GM19463 (cell line): Measurements from ENCODE around the gene C19orf25.
"Not testable (repeated sequence)": the region's sequence is repeated elsewhere in the genome, so short reads cannot be mapped to it uniquely, and the experiment has no call there.

Experiments
- ATAC-seq: cut with Tn5 transposase; IDR thresholded peaks from one replicate; pipeline ENCODE4 v1.9.1; 2021; ENCODE audit warnings: mild to moderate bottlenecking, moderate library complexity; ENCODE audit not compliant: unreplicated experiment

C19orf25 gene

DNA sequence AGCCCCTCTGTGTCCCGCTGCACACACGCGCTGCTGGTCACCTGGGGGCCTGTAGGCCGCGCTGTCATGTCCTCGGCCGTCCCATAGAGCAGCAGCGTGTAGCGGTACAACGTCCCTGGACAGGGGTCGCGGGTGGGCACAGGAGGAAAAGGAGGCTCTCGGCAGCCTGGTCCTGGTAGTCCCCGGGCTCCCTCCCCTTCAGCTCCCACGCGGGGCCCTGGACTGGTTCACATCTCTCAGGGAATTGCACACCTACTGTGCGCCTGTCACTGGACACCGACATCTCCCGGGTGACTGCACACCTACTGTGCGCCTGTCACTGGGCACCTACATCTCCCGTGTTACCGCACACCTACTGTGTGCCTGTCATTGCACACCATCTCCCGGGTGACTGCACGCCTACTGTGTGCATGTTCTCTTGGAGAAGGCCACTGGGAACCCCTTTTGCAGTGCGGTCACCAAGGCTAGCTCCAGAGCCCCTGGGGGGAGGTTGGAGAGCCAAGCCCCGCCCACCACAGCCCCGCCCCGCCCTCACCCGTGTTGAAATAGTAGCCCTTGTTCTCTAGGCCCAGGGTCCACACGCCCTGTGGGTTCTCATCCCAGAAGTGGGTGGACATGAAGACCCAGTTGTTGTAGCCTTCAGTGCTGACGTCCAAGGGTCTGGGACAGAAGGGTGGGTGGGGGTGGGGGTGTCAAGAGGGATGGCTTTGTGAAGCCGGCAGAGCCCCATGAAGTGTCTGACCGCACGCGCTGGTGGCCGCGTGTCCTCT, 3.5 kb upstream of the C19orf25 start:
- ATAC-seq = no peak

DNA sequence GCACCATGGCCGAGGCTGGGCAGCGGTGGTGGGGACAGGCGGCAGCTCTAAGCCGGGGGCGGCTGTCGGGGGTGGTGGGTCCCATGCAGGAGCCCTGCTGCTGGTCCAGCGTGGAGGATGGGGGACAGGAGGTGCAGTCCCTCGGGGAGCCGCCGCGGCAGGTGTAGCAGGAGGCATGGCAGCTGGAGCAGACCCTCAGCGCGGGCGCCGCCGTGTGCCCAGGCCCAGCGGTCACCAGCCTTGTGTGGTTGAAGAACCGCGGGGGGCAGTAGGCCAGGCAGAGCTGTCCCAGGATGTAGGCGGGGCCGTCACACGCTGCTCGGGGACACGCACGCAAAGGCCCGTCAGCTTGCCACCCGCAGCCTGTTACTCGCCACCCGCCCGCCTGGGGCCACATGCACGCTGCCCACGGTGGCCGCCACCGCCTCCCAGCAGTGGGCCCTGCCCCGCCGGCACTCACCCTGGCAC, 2.9 kb upstream of the C19orf25 start:
- ATAC-seq = no peak

DNA sequence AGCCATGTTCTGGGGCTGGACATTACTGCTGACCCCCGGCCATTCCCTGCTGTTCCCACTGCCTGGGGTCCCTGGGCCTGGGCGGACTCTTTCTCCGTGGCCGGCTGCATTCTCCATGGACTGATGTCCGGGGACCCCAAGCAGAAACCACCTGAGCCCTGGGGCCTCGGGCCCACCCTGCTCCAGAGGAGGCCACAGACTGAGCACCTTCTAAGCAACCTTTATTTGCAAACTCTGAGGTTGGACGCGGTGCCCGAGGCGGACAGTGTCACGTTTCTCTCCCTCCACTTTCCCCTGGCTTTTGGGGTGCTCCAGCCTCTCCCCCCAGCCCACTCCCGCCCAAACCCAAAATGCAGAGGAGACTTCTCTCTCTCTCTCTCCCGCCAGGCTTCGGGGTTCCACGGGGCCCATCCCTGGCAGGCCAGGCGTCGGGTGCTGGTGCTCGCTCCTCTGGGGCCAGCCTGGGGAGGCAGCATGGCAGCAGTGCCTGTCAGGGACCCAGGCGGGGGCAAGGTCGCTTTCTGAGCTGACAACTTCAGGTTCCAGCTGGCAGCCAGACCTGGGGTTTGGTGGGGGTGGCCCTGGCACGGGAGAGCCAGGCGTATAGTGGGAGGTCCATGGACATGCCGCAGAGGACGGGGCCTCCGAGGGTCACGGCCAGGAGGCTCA, 2.3 kb upstream of the C19orf25 start:
- no peak for ATAC-seq

DNA sequence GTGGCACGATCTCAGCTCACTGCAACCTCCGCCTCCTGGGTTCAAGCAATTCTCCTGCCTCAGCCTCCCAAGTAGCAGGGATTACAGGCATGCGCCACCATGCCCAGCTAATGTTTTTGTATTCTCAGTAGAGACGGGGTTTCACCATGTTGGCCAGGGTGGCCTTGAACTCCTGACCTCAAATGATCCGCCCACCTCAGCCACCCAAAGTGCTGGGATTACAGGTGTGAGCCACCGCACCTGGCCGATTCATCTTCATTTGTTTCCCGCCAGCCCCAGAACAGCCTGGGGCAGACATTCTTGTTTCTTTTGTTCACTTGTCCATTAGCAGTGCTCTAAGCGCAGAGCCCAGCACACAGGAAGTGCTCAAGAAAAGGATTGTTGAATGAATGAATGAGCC, 2.0 kb downstream of the C19orf25 start:
- ATAC-seq = not testable (repeated sequence)

DNA sequence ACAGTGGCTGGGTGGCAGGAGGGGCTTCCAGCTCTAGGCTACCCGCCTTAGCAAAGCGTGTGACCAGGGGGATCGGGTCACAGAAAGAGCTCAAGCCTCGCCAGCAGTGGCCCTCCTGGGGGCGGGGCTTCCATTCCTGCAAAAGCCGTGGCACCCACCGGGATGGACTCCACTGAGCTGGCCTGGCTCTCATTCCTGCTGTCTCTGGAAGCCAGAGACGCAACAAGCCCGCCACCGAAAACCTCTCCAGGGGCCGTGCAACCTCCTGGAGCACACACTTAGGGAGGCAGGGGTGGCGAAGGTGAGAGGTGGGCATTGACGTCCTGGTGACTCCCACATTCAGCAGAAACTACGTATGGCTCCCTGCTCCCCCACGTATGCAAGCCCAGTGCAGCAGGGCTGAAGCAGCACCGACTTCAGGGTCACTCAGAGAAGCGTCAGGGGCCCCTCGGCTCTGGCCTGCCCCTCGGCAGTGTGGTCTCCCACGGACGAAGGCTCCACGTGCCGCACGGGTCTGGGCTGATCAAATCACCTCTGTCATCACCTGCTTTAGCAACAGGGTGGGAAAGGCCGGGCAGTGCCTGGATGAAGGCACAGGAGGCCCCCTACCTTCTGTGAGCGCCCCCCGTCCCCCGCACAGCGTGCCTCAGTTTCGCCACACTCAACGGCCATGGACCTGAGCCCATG, 3.1 kb downstream of the C19orf25 start:
- ATAC-seq = no peak

DNA sequence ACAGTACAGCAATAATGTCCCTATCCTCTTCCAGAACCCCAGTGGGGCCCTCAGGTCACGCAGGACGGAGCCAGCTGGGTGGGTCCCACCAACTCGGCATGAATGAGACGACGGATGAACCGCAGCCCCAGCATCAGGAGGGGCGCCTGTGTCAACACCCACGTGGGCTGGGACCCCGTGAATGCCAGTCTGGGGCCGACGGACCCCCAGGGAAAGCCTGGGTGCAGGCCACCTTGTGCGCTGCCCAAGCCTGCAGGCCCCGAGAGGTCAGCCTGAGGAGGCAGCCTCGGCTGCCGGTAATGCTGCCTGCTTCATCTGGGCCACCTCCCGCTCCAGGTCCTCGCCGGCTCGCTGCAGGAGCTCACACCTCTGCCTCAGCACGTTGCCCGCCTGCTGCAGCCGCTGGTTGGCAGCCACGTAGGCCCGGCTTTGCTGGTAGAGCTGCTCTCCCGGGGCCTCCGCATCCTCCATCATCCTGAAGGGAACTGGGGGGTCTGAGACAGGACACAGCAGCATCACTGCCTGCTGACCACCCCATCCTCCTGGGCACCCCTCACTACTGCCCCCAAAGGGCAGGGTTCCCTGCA, 4.2 kb downstream of the C19orf25 start:
- ATAC-seq = no peak

DNA sequence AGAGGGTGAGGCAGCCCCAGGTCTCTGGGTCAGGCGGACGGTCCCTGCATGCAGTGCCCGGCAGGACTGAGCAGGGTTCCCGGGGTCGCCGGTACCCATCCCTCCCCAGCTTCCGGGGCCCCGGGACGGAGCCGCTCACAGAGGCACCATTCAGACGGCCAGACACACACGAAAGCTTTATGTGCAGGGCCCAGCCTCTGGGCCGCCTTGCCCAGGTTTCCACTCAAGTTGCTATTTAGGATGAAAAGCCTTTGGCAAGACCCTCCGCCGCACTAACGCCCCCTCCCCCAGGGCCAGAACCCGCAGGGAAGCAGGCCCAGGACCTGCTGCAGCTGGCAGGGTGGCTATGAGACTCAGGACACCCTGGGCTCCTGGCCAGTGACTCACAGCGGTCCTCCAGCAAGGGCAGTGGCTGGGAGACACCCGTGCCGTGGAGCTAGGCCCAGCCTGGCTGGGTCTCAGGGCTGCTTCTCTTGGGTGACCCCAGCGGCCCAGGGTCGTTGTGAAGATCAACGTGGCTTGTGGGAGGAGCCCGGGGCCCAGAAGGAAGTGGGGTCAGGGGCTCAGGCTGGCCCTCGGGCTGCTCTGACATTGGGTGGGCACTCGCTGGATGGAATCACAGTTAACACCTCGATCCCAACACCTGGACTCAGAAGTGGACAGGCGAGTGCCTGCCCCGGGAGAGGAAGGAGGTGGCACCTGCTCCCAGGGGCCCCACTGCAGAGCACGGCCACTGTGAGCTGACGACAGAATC, 4.8 kb downstream of the C19orf25 start:
- ATAC-seq = no peak

DNA sequence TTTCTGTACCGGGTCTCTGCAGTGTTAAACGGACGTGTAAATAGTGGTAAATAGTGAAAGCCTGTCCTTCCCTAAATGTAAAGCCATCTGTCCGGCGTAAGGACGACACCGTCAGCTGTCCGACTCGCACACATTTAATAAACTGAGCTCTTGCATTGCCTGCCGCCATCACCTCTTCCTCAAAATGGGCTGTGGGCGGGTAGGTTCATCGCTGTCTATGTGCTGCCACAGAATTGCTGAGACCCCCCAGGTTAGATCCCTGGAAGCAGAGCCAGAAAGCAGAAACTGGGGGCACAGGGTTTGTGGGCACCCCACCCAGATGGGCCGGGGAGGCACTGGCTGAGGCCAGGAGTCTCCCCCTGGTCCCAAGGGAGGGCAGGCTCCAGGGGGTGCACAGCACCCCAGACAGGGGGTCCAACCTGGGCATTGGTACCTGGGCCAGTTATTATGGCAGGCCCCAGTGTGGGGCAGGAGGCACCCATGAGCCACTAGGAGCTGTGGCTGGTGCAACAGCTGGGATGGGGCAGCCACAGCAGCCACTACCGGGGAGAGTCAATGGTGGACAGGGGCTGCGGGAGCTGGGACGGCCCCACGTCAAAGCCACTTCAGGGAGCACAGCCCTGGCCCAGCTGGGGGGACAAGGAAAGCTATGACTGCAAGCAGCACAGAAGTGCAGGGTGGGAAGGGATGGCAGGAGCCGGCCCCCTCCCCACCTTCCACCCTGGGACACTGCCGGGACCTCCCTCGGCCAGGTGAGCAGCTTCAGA, 5.7 kb downstream of the C19orf25 start:
- no peak for ATAC-seq

DNA sequence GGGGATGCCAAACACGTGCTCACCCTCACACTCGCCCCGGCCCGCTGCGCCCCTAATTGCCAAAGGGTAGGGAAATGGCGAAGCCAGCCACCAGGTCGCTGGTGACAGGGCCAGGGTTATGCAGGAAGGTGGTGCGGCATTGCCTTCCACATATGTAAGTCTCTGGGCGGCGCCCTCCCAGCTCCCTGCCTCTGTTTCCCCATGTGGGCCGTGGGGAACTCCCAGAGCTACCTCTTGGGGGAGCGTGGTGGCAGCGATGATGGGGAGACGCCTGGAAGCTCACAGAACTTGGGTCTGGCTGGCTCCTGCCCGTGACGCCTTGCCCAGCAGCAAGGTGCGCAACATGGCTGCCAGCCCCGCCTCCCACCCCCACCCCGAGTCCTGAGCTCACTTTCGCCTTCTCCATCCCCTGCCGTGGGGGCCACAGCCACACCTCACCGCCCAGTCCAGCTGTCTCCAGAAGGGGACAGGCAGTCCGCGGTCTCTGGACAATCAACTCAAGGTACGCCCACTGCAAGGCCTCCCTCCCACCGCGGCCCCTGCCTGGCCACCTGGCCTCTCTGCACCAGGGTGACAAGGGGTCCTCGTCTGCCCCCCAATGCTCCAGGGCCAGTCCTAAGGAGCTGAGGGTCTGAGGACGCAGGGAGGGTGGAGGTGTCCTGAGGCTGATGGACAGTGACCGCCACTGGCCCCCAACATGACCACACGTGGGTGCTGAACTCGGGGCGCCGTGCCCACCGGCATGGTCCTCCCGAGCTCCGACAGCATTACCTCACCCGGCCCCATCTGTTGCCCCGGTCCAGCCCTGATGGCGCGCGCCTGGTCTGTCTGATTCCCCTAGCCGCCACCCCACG, 6.6 kb downstream of the C19orf25 start:
- no peak for ATAC-seq

DNA sequence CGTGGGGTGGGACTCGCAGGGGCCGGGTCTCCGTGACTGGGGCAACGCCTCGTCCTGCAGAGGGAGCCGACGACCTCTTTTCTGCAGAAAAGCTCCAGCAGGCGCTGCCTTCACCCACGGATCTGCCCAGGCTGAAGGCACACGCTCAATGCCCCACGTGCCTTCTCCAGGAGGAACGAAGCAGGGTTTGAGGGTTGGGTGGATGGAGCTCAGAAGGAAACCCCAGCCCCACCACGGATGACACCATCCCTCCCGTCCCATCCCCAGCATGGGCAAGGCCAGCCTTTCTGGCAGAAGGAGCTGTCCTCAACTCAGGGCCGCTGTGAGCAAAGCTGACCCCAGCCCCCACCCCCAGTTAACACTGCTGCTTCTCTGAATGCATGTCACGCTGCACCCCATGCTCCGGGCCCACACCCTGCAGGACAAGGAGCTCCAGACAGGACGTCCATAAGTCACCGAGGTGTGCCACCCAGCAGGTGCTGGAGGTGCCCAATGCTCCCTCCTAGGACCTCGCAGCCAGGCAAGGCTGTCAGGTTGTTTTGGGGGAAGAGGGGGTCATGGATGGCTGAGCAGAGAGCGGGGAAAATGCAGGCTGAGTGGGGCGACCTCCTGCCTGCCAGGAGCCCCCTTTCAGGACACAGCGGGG, 7.4 kb downstream of the C19orf25 start:
- ATAC-seq = no peak

DNA sequence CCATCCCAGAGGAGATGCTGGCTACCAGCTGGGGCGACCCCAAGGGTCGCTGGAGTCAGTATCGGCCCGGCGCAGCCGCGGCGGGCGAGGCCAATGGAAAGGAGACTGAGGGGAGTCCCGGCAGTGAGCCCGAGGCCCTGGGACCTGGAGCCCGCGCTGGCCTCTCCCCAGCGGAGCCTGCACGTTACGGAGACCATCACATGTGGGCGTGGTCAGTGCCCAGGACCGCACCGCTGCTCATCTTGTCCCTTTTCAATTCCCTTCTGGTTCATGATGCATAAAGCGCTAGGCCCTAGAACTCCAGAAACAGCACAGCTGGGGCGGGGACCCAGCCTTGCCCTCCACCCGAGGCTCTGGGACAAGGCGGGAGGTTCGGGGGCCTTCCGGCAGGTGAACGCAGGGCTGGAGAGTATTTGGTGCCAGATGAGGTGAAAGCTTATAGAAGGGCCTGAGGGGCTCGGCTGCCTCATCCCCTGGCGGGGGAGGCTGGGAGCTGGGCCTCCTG, 8.0 kb downstream of the C19orf25 start:
- ATAC-seq = no peak

DNA sequence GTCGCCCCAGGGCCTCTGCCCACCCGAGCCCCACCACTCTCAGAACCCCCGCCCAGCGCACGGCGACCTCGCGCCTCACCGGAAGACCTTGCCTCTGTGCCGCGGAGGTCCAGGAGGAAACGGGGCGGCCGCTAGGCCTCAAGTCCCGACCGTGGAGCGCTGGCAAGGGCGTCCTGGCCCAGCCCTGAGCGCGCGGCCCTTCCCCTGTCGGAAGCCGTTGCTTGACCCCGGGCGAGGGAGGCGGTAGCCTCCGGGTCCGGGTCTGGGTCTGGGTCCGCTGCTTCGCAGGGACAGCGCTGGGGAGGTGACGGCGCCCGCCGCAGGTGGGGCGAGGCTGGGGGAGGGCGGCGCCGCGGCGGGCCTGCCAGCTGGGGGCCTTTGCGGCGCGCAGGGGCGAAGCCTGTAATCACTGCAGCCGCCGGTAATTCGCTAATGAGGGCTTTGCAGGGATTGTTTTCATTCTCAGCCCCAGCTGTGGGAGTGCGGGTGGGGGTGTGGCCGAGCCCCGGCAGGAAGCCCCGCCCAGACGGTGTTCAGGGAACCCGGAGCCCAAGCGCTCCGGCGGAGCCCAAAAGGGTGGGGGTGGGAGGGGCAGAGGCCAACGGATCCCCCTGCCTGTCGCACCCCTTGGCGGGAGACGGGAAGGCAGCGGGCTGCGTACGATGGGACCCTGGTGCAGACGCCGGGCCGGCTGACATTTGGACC, 8.6 kb downstream of the C19orf25 start:
- no peak for ATAC-seq

DNA sequence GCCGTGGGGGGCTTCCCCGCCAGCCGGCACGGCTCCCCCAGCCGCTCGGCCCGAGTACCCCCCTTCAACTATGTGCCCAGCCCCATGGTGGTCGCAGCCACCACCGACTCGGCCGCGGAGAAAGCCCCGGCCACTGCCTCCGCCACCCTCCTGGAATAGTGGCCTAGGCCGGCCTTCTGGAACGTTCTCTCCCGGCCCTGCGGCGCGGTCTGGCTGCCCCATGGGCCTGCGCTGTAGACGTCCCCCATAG, 9.0 kb downstream of the C19orf25 start:
- ATAC-seq = no peak

DNA sequence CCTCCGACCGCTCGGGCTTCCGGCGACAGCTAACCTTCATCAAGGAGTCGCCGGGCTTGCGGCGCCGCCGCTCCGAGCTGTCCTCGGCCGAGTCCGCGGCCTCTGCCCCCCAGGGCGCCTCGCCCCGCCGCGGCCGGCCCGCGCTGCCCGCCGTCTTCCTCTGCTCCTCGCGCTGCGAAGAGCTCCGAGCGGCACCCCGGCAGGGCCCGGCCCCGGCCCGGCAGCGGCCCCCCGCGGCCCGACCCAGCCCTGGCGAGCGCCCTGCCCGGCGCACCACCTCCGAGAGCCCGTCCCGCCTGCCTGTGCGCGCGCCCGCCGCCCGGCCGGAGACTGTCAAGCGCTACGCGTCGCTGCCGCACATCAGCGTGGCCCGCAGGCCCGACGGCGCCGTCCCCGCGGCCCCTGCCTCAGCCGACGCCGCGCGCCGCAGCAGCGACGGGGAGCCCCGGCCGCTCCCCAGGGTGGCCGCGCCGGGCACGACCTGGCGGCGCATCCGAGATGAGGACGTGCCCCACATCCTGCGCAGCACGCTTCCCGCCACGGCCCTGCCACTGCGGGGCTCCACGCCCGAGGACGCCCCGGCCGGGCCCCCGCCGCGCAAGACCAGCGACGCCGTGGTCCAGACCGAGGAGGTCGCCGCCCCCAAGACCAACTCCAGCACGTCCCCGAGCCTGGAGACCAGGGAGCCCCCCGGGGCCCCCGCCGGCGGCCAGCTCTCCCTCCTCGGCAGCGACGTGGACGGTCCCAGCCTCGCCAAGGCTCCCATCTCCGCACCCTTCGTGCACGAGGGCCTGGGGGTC, 9.6 kb downstream of the C19orf25 start:
- ATAC-seq = no peak

DNA sequence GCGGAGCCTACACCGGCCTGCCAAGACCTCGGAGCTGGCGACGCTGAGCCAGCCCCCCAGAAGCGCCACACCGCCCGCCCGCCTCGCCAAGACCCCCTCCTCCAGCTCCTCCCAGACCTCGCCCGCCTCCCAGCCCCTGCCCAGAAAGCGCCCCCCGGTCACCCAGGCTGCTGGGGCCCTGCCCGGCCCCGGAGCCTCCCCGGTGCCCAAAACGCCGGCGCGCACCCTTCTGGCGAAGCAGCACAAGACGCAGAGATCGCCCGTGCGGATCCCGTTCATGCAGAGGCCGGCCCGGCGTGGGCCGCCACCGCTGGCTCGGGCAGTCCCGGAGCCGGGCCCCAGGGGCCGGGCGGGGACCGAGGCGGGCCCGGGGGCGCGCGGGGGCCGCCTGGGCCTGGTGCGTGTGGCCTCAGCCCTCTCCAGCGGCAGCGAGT, 10.2 kb downstream of the C19orf25 start:
- ATAC-seq = no peak

DNA sequence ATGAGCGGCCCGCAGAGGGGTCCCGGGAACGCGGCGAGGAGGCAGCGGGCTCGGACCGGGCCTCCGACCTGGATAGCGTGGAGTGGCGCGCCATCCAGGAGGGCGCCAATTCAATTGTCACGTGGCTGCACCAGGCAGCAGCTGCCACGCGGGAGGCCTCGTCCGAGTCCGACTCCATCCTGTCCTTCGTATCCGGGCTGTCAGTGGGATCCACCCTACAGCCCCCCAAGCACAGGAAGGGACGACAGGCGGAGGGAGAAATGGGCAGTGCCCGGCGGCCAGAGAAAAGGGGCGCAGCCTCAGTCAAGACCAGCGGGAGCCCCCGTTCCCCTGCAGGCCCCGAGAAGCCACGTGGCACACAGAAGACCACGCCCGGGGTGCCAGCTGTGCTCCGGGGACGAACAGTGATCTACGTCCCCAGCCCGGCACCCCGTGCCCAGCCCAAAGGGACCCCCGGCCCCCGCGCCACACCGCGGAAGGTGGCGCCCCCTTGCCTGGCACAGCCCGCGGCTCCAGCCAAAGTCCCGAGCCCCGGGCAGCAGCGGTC, 10.7 kb downstream of the C19orf25 start:
- no peak for ATAC-seq
